Measurements from ENCODE around the gene PTPRE.

DNA sequence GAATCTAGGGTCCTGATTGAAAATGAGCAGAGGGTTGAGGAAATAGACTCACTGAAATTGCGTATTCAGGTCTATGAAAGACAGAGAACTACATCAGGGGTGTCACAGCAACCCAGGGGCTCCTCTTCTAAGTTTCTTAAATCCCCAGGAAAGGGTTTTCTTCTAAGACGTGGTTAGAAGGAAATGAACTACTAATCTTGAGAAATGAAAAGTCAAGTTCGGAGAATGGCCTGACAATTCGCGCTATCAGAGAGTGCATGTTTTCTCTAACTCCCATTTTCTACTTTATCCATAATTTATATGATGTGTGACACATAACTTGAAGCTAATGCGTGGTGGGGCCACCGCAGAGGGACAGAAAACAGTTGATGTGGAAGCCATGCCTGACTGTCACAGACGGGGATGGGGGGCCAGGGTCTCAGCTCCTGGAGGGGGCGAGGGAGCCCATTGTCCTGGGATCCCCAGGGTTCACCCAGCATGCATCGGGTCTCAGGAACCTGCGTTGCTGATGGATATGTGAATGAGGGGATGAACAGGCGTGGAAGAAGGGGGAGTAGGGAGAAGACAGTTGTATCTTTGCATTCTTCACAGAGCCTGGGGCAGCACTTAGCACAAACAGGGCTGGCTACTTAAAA is 86.3 kb downstream of the PTPRE start:
- TF ChIP-seq FOXP2 (optimal IDR thresholded peaks at IDR 0.05; ENCODE audit: borderline replicate concordance, extremely low read depth, extremely low read length, insufficient read depth) (no peak), POLR2AphosphoS5 (IDR thresholded peaks at IDR 0.05; ENCODE audit: low read depth, low read length) (no peak), SIN3A (IDR thresholded peaks at IDR 0.05; ENCODE audit: borderline replicate concordance, insufficient read depth, low read length) (no peak), TAF1 (IDR thresholded peaks at IDR 0.05; ENCODE audit: borderline replicate concordance, insufficient read depth, low read length) (no peak)
- TF ChIP-seq, protein P1, sequence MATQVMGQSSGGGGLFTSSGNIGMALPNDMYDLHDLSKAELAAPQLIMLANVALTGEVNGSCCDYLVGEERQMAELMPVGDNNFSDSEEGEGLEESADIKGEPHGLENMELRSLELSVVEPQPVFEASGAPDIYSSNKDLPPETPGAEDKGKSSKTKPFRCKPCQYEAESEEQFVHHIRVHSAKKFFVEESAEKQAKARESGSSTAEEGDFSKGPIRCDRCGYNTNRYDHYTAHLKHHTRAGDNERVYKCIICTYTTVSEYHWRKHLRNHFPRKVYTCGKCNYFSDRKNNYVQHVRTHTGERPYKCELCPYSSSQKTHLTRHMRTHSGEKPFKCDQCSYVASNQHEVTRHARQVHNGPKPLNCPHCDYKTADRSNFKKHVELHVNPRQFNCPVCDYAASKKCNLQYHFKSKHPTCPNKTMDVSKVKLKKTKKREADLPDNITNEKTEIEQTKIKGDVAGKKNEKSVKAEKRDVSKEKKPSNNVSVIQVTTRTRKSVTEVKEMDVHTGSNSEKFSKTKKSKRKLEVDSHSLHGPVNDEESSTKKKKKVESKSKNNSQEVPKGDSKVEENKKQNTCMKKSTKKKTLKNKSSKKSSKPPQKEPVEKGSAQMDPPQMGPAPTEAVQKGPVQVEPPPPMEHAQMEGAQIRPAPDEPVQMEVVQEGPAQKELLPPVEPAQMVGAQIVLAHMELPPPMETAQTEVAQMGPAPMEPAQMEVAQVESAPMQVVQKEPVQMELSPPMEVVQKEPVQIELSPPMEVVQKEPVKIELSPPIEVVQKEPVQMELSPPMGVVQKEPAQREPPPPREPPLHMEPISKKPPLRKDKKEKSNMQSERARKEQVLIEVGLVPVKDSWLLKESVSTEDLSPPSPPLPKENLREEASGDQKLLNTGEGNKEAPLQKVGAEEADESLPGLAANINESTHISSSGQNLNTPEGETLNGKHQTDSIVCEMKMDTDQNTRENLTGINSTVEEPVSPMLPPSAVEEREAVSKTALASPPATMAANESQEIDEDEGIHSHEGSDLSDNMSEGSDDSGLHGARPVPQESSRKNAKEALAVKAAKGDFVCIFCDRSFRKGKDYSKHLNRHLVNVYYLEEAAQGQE (IDR thresholded peaks at IDR 0.05; ENCODE audit: insufficient read depth in 1 of 2, low read depth in 2 of 2, low read length in 2 of 2), result no peak

All from PFSK-1 (cell line).